Activated CD4-positive, alpha-beta T cell treated with anti-CD3 and anti-CD28 coated beads for 48 hours (primary cell): Measurements from ENCODE around the gene NGLY1.

Source experiments
- DNase-seq: peaks from one replicate; pipeline ENCODE4 v3.0.0-alpha.2; 2020

The NGLY1 gene

GRCh38 chr3:25783661-25784512 lies 644 bp upstream of the NGLY1 start:
- DNase-seq: no peak

- DNase-seq: no peak
Measured at GRCh38 chr3:25782636-25782937, 656 bp downstream of the NGLY1 start.

GRCh38 chr3:25781758-25782594 lies 1.3 kb downstream of the NGLY1 start:
- DNase-seq: no peak

DNA sequence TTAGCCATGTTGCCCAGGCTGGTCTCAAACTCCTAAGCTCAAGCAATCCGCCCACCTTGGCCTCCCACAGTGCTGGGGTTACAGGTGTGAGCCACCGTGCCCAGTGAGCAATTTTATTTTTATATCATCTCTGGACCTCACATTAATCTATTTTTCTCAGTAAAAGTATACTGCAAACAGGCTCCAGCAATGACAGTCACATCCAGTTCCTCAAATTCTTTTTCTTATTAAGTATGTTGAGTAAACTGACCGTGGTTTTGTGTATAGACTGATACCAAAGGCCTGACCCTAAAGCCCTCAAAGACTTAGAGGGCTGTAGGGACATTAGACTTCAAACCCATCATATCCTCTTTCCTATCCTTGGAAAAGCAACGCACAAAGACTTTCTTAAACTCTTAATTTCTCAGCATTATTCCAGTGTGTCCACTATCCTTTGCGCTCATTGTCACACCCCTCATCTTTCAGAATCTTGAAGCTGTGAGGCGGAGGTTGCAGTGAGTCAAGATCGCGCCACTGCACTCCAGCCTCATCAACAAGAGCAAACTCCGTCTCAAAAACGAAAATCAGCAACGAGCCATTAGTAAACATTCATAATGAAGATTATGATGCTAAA lies 2.0 kb downstream of the NGLY1 start:
- no peak for DNase-seq

- DNase-seq: no peak
Measured at GRCh38 chr3:25780618-25781017, 2.6 kb downstream of the NGLY1 start.

DNA sequence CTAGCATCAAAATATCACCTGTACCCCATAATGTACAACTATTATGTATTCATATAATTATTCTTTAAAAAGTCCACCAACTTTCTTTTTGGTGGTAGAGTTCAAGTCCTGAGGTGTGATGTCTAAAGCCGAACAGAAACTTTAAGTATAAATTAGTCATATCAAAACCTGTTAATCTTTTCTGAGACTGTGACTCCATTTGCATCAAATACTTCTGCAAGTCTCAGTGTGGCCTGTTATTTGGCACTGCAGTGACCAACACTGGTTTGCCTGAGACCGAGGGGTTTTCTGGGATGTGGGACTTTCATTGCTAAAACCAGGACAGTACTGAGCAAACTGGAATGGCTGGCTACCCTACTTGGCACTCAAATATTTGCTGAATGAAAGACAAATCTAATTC lies 7.3 kb downstream of the NGLY1 start:
- DNase-seq: no peak

- DNase-seq: no peak
Measured at GRCh38 chr3:25768851-25769250, 14.4 kb downstream of the NGLY1 start.

DNA sequence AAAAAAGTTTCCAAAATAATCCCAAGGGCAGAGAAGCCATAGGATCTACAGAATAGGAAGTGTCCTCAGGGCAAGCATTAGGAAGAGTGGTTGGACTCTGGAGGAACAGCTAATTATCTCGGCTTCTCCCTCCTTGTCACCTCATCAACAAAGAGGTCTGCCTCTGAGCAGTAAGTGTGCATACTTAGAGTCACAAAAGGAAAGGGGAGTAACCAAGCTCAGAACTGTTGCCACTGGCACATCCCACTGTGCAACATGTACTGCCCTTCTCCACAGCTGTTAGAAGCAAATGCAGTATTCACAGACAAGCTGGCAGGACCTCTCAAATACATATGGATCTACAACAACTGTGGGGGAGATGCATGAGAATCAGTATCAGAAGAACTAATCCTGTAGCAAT lies 31.5 kb downstream of the NGLY1 start:
- DNase-seq: no peak

GRCh38 chr3:25751048-25751447 lies 32.2 kb downstream of the NGLY1 start:
- no peak for DNase-seq

- no peak for DNase-seq
Measured at GRCh38 chr3:25749031-25749581, 34.1 kb downstream of the NGLY1 start.

- no peak for DNase-seq
Measured at GRCh38 chr3:25748189-25748588, 35.1 kb downstream of the NGLY1 start.

DNA sequence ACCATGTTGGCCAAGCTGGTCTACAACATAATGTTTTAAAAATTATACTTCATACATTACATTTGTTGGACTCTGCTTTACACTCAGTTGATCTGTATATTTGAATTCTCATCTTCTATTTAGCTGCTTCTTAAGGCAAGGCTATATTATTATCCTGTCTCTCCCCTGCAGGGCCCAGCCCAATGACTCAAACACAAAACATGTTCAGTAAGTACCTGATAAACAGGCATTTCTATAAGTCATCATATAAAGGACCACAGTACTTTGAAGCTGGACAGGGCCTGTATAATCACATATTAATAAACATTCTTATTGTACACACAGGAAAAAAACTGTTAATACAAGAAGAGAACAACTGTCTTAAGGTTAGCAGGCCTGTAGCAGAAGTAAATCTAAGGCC lies 36.2 kb downstream of the NGLY1 start:
- DNase-seq: no peak

DNA sequence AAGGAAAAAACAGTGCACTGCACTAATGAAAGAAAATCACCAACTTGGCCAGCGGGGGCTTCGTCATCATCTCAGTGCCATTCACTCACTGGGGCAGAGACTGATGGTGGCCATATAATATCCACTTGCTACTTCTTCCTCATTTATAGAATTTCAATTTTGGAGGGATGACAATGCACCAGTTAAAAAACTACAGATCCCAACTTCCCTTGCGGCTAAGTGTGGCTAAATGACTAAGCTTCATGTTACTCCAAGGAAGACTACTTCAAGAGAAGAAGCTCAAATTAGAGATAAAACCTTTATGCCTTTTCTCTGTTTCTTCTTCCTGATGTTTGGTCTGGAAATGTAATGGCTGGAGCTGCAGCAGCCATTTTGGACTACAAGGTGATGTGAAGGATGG lies 38.8 kb downstream of the NGLY1 start:
- no peak for DNase-seq

DNA sequence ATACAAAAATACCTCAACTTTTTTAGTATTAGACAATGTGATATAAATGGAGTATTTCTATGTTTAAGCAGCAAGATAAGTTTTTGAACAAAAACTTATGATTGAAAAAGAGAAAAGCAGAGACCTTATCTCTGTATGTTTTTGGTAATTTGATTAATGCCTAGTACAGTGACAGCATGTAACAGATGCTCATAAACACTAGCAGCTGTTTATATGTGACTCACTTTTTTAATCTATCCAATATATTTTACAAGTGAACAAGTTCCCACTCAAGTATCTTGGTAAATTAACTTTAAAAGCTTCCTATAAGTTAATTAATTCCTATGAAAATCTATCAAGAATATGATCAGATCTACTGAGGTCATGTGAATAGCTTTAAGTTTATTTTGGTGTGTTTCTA lies 55.1 kb downstream of the NGLY1 start:
- DNase-seq: no peak

DNA sequence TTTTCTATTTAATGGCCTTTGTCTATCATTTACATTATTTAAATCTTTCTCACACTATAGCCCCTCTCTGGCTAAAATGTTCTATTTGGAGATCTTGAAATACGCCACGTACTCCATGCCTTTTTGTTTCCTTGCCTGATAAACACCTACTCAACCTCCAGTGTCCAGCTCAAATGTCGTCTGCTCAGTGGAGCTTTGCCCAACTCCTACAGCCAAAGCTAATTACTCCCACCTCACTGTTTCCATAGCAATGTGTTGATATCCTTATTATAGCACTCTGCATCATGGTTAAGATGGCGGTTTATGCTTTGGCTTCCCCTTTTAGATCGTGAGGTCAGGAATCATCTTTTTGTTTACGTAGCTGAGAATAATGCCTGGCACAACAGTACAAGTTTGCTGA lies 55.9 kb downstream of the NGLY1 start:
- no peak for DNase-seq

- DNase-seq: peak; percentile 11
Measured at GRCh38 chr3:25725810-25726209, 57.4 kb downstream of the NGLY1 start.

- no peak for DNase-seq
Measured at GRCh38 chr3:25724948-25725645, 58.1 kb downstream of the NGLY1 start.

- DNase-seq: no peak
Measured at GRCh38 chr3:25723802-25724201, 59.4 kb downstream of the NGLY1 start.

- no peak for DNase-seq
Measured at GRCh38 chr3:25719321-25719720, 63.9 kb downstream of the NGLY1 start.

DNA sequence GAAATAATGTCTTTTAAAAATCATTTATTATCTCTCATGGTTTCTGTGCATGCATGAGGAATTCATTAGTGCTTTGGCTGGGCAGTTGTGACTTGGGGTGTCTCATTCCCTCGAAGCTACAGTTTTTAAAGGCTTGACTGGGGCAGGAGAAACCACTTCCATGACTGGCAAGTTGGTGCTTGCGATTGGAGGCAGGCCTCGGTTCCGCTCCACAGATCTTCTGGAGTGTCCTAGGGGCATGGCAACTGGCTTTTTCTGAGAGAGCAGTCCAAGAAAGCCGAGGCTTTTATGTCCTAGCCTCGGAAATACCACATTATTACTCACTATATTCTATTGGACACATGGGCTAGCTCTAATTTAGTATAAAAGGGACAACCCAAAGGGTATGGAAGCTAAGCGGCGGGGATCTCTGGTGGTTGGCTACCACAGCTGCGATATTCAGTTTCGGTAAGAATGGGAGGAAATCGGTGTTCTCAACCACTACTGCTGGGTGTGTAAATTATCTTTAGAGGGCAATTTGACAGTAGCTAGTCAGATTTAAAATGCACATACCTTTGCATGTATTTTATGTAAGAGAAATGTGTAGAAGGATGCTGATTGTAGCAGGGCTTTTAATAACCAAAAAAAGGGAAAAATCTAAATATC lies 69.8 kb downstream of the NGLY1 start:
- DNase-seq: no peak

DNA sequence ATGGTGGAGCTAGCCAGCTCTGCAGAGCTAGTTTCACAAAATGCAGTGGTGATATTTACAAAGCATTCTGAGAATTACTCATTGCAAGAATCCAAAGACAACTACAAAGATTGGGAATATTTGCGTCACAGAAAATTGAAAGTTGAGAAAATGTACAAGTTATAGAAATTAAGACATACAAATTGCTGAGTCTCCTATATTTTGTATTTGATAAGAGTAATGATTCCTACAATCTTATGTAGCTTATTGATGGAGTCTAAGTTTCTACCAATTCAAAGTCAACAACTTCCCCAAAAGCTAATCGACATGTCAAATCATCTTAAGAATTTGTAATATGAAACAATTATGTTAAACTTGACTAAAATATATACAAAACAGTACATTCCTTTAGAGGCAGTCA lies 72.2 kb downstream of the NGLY1 start:
- DNase-seq: no peak

- no peak for DNase-seq
Measured at GRCh38 chr3:25708036-25708435, 75.2 kb downstream of the NGLY1 start.
